HepG2 (cell line): ENCODE measurements around the gene SOX12. TPM values are rescaled to one million over a fixed set of nuclear protein-coding genes. Genes with fewer than 3 reads are reported as not detected.

Experiments
- BCL3 ChIP-seq: sonication (generic); formaldehyde crosslinking; IDR thresholded peaks from 2 replicates; pipeline ENCODE4 v1.5.1; 2020; ENCODE audit warnings: mild to moderate bottlenecking, missing genetic modification reagents, moderate library complexity
- FOXM1 ChIP-seq: sonication (generic); formaldehyde crosslinking; IDR thresholded peaks from 2 replicates; pipeline ENCODE4 v1.5.0; 2020; ENCODE audit warnings: missing genetic modification reagents
- IRF1 ChIP-seq: sonication (generic); formaldehyde crosslinking; IDR thresholded peaks from 2 replicates; pipeline ENCODE4 v1.4.0; 2020; ENCODE audit warnings: low read depth, mild to moderate bottlenecking, missing genetic modification reagents
- MXD1 ChIP-seq: sonication (generic); formaldehyde crosslinking; IDR thresholded peaks from 2 replicates; pipeline ENCODE4 v1.4.0; 2020; ENCODE audit warnings: mild to moderate bottlenecking, missing genetic modification reagents
- MXI1 ChIP-seq: IDR thresholded peaks from 3 replicates; pipeline ENCODE4 v1.6.1; 2012; ENCODE audit warnings: low read depth, low read length, inconsistent platforms, borderline replicate concordance
- PBX2 ChIP-seq: IDR thresholded peaks from 2 replicates; pipeline ENCODE4 v1.6.1; 2016; ENCODE audit warnings: control low read depth
- RERE ChIP-seq: IDR thresholded peaks from 2 replicates; pipeline ENCODE4 v1.6.1; 2016; ENCODE audit warnings: low read depth, missing genetic modification reagents, missing compliant biosample characterization
- ZNF280B ChIP-seq: sonication (generic); formaldehyde crosslinking; IDR thresholded peaks from 2 replicates; pipeline ENCODE4 v1.5.0; 2020; ENCODE audit warnings: missing genetic modification reagents, mild to moderate bottlenecking, borderline replicate concordance
- ZNF382 ChIP-seq: sonication (generic); formaldehyde crosslinking; IDR thresholded peaks from 2 replicates; pipeline ENCODE4 v1.5.0; 2020; ENCODE audit warnings: missing genetic modification reagents, mild to moderate bottlenecking, borderline replicate concordance
- ZNF605 ChIP-seq: sonication (generic); formaldehyde crosslinking; IDR thresholded peaks from 2 replicates; pipeline ENCODE4 v1.8.0; 2022; ENCODE audit warnings: mild to moderate bottlenecking, missing genetic modification reagents
- ZNF792 ChIP-seq: IDR thresholded peaks from 2 replicates; pipeline ENCODE4 v1.6.1; 2016
- polyA plus RNA-seq, 8 experiments: library from polyadenylated mRNA; depleted of rRNA in 3 of 8; stranded (reverse) in 7 of 8; unstranded in 1 of 8; fragments of >200 nt; fragmentation: Illumina TruSeq in 4 of 8; extraction: Trizol in 4 of 8; gene quantifications; 2 replicates each; pipeline versions ENCODE4 v1.2.1 to v1.2.3, GENCODE V29; 2011 to 2016; ENCODE audit warnings: low read depth in 4 of 8, missing spikeins in 1 of 8, mixed read lengths in 1 of 8; ENCODE audit not compliant: insufficient read depth in 1 of 8
- total RNA-seq, 5 experiments: library from RNA; depleted of rRNA; stranded (reverse); fragments of >200 nt; fragmentation: Illumina TruSeq; extraction: Trizol; gene quantifications; 2 replicates each; pipeline ENCODE4 v1.2.3, GENCODE V29; 2016; ENCODE audit warnings: low read depth in 1 of 5
- TF ChIP-seq, protein P1 (sequence below): sonication (generic); formaldehyde crosslinking; IDR thresholded peaks from 2 replicates; pipeline ENCODE4 v1.5.0; 2020; ENCODE audit warnings: missing genetic modification reagents
- TF ChIP-seq, protein P2 (sequence below): sonication (generic); formaldehyde crosslinking; IDR thresholded peaks from 2 replicates; pipeline ENCODE4 v1.5.0; 2020; ENCODE audit warnings: mild to moderate bottlenecking, missing genetic modification reagents

Gene SOX12
- total and polyA plus RNA-seq, 2 of the 13 experiments (the other 11 are each of a cell fraction or from before 2014, with no cell fraction given) = 10.0 to 18.7 TPM

DNA sequence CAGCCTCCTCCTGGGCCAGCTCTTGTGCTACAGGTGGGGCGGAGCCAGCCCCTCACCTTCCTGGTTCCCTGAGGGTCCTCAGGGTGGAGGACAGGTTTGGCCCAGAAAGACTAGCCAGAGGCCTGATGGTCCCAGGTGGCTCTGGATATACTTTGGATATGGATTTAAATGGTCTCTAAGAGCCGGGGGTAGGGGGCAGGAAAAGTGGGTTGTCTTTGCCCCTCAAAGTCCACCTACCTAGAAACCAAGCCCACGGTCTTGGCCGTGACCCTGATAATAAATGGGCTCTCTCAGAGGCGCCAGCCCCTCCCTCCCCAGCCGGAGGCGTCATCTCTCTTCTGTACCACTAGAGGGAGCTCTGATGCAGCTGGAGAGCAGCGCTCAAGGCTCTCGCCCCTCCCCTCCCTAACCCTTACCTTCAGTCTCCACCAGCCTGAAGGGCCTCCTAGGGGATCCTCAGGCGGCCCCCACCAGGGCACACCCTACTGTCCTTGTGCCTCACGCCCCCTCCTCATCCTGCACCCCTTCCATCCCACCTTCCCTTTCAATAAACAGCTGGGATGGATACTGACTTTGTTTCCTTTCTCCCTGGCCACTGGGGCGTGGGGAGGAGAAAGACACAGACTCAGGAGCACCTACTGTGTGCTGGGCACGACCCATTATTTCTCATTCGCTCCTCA lies 29.1 kb downstream of the SOX12 start (continued):
- peak; percentile 78; the same call in 1 of the 2 replicates for TF ChIP-seq ZNF605 (CRISPR knock-in tag)
- TF ChIP-seq ZNF382 (CRISPR knock-in tag) = no peak
- TF ChIP-seq, protein P1, sequence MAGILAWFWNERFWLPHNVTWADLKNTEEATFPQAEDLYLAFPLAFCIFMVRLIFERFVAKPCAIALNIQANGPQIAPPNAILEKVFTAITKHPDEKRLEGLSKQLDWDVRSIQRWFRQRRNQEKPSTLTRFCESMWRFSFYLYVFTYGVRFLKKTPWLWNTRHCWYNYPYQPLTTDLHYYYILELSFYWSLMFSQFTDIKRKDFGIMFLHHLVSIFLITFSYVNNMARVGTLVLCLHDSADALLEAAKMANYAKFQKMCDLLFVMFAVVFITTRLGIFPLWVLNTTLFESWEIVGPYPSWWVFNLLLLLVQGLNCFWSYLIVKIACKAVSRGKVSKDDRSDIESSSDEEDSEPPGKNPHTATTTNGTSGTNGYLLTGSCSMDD = no peak
- no peak for TF ChIP-seq FOXM1 (CRISPR knock-in tag)
- TF ChIP-seq, protein P2, sequence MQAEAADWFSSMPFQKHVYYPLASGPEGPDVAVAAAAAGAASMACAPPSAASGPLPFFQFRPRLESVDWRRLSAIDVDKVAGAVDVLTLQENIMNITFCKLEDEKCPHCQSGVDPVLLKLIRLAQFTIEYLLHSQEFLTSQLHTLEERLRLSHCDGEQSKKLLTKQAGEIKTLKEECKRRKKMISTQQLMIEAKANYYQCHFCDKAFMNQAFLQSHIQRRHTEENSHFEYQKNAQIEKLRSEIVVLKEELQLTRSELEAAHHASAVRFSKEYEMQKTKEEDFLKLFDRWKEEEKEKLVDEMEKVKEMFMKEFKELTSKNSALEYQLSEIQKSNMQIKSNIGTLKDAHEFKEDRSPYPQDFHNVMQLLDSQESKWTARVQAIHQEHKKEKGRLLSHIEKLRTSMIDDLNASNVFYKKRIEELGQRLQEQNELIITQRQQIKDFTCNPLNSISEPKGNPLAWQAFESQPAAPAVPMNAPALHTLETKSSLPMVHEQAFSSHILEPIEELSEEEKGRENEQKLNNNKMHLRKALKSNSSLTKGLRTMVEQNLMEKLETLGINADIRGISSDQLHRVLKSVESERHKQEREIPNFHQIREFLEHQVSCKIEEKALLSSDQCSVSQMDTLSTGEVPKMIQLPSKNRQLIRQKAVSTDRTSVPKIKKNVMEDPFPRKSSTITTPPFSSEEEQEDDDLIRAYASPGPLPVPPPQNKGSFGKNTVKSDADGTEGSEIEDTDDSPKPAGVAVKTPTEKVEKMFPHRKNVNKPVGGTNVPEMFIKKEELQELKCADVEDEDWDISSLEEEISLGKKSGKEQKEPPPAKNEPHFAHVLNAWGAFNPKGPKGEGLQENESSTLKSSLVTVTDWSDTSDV (CRISPR knock-in tag) = peak; percentile 70; the same call in 1 of the 2 replicates
- no peak for TF ChIP-seq ZNF280B (CRISPR knock-in tag)
- TF ChIP-seq PBX2 (CRISPR knock-in tag) = no peak
- TF ChIP-seq ZNF792 (CRISPR knock-in tag) = peak; percentile 25; the same call in 1 of the 2 replicates
- peak; percentile 44; the same call in 1 of the 3 replicates for TF ChIP-seq MXI1
- TF ChIP-seq BCL3 = peak; percentile 62
- TF ChIP-seq IRF1 (CRISPR knock-in tag) = 0 out of 2 replicates have a peak, but pooled peaks have one; percentile 69
- no peak for TF ChIP-seq RERE (CRISPR knock-in tag)
- TF ChIP-seq MXD1 (CRISPR knock-in tag) = no peak
